NCI-H2171 treated with DMSO at 0.1 percent for 48 hours (cell line): ENCODE results near the gene TTC1.
"Not testable (repeated sequence)": the region's sequence is repeated elsewhere in the genome, so short reads cannot be mapped to it uniquely, and the experiment has no call there.

Source experiments
- DNase-seq: peaks from one replicate; lab custom pipeline; 2025; lab: John Stamatoyannopoulos, UW

TTC1 gene

DNA sequence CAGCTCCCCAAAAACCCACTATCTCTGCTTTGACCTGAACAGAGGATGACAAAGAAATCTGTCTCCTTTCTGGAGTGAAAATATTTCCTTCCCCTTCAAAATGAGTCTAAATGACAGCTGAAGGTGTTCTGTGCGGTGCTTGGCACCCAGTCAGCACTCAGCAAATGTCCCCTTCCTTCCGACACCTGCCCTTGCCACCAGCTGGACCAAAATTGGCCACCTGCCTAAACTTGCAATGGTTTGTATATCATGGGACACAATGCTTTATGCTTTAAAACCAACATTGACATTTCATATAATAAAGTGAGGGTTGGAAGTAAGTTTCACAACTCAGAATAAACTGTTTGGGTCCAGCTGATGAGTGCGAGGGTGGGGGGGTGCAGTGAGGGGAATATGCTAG, 7.5 kb upstream of the TTC1 start:
- DNase-seq = no peak

DNA sequence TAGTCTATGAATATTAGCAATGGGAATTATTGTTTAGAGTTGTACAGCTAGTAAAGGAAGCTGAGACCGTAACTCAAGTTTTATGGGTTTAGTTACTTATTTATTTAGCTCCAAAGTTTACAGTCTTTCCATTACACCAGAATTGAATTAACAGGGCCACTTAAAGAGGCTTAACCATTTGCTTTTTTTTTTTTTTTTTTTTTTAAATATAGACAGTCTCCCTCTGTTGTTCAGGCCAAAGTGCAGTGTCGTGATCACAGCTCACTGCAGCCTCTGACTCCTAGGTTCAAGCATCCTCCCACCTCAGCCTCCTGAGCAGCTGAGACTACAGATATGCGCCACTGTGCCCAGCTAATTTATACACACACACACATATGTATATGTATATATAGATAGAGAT, 1.4 kb upstream of the TTC1 start:
- no peak for DNase-seq

DNA sequence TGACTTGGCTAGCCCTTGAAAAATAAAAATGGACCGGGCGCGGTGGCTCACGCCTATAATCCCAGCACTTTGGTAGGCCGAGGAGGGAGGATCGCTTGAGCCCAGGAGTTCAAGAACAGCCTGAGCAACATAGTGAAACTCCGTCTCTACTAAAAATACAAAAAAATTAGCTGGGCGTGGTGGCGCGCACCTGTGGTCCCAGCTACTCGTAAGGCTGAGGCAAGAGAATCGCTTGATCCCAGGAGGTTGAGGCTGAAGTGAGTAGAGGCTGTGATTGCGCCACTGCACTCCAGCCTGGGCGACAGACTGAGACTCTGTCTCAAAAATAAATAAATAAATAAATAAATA, 436 bp upstream of the TTC1 start:
- DNase-seq = not testable (repeated sequence)

DNA sequence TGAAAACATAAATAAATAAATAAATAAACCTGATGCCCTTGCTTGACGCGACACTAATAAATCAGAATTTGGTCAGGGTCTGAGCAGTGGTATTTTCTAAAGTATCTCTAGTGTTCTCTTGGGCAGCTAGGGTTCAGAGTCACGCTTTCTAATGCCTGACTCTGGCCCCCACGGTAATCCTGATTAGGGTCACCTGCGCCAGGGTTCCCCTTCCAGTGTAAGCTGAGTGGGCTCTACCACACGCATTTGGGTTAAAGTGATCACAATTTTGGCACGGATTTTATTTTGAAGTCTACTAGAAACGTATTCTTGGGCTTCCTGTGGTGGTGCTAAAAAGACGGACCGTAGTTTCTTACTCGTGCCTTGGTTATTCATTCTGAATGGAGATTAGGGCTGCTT, 651 bp downstream of the TTC1 start:
- DNase-seq = no peak

DNA sequence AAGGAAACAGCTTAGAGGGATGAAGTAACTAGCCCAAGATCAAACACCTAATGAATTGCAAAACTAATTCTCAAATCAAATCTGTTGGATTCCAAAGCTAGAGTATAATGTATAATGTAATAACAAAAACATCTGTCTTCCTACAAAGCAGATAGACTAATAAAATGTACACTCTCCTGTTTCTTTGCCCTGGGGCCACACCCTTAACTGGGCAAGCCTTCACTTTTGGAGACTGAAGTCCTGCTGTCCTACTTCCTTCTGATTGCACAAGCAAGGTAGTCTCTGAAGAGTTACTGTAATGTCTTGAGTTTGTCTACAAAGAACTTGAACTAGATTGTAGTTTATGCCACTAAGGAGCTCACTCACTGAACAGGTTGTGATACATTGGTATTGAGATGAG, 2.5 kb downstream of the TTC1 start:
- DNase-seq = no peak

DNA sequence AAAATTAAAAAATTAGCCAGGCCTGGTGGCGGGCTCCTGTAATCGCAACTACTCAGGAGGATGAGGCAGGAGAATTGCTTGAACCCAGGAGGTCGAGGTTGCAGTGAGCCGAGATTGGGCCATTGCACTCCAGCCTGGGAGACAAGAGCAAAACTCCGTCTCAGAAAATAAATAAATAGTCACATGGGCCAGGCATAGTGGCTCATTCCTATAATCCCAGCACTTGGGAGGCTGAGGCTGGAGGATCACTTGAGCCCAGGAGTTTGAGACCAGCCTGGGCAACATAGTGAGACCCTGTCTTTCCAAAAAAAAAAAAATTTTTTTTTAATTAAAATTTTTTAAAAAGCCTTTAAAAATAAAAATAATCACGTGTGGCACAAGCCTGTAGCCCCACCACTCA, 5.3 kb downstream of the TTC1 start:
- DNase-seq = not testable (repeated sequence)

DNA sequence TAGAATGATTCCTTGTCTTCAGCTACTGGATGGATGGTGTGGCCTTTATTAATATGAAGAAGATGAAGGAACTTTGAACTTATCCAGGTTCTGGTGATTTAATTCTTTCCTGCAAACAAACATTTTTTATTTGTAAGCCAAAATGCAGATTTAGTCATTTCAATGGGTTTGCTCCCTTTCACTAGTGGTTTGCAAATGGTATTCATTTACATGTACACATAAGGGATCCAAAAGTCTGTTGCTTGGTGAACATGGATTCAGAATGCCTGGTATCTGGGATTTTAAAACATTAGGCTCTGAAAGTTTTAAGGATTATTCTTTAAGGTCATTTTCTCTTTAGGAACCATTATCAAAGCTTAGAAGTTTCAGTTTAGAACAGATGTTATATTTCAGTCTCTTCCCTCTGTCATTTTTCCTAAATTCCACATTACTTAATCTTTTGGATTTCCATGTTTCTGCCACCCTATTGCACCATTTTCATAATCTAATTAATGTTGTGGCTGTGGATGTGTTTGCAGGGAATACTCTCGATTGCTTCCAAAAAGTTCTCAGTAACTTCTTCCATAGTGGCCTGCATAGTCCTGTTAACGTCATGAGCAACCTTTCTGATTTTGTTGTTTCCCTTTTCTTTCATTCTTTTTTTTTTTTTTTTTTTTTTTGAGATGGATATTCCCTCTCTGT, 10.1 kb downstream of the TTC1 start:
- no peak for DNase-seq

DNA sequence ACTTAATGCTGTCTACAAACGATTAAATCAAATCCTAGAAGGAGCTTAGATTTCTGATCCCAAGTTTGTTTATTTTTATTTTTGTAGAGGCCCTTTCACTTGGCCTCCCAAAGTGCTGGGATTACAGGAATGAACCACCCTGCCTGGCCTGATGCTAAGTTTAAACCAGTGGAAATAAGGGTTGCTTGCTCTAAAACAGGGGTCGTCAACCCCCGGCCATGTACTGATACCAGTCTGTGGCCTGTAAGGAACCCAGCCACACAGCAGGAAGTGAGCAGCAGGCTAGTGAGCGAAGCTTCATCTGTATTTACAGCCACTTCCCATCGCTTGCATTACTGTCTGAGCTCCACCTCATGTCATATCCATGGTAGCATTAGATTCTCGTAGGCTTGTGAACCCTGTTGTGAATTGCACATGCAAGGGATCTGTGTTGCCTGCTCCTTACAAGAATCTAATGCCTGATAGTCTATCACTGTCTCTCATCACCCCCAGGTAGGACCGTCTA, 11.4 kb downstream of the TTC1 start:
- no peak for DNase-seq

DNA sequence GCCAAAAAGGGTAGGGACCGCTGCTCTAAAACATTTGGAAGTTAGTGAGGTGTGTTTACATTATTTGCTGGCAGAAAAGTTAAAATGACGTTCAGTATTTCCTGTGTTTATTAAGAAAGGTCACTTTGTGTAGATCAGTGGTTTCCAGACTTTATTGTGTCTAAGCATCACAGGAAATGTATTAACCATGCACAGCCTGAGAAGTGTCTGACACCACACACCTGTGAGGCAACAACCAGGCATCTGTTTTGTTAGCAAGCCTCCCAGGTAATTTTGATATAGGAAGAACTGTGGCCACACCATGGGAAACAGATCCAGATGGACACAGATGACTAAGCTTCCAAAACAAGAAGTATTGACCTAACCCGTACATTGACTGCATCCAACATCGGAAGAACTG, 12.0 kb downstream of the TTC1 start:
- no peak for DNase-seq

DNA sequence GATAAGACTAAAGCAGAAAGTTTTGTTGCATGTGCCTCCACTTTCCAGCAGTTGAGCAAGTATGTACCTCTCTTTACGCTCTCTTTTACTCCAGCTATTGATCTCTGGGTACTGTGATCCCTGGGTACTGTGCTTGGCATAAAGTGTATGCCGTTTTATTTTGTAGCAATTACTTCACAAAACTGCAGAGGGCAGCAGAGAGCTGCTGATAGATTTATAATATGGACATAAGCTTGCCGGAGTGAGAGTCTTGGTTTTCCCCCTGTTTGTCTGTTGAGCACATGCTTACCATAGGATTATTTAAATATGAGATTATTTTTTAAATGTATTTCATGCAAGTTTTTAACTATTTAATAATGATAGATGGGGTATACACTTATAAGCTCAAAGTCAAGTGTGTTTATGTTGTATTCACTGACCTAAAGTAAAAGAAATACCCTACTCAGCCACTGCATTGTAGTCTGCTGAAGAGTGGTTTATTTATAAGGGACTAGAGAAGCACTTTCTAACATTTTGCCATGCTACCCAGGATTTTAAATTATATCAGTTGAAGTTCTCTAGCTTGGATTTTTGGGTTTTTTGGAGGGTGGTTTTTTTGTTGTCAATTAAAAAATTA, 13.0 kb downstream of the TTC1 start:
- peak; percentile 63 for DNase-seq

DNA sequence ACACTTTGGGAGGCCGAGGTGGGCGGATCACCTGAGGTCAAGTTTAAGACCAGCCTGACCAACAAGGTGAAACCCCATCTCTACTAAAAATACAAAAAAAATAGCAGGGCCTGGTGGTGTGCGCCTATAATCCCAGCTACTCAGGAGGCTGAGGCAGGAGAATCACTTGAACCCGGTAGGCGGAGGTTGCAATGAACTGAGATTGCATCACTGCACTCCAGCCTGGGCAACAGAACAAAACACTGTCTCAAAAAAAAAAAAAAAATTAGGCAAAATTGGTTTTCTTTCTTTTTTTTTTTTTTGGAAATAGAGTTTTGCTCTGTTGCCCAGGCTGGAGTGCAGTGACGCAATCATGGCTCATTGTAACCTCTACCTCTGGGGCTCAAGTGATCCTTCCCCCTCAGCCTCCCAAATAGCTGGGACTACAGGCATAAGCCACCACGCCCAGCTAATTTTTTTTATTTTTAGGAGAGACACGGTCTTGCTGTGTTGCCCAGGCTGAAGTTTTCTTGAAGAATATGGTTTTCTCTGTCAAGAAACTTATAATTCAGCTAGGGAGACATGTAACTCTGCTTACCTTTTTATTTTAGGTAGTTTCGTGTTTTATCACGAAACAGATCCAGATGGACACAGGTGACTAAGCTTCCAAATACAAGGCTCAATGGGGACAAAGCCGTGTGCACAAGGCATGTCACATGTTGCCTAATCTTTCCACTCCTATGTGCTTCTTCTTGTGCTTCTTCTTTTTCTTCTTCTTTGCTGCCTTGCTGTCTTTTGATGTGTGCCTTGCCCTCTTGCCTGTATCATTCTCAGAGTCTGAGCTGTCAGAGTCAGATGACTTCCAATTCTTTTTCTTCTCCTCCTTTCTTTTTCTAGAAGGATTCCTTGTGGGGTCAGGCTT, 14.3 kb downstream of the TTC1 start:
- DNase-seq = no peak

DNA sequence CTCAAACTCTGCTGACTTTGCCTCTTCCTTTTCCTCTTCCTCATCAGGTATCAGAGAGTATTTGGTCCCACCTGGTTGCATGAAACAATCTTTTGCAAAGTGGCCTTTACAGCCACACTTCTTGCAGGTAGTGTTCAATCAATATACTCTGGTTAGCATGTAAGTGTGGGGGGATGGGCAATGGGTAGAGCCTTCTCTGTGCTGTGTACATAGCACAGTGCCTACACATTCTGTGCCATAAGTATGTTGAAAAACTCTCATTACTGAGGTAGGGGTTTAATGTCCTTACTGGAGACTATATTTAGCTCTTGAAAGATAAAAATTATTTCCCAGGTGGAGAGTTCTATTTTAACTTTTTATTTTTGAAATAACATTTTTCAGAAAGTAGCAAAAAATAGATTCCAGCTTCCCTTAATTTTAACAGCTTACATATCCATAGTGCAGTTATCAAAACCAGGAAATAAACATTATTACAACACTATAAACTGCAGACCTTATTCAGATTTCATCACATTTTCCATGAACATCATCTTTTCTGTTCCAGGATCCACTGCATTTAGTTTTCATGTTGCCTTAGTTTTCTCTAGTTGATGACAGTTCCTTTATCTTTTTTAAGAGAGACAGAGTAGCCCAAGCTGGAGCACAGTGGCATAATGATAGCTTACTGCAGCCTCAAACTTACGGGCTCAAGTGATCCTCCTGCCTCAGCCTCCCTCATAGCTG, 15.1 kb downstream of the TTC1 start:
- DNase-seq = no peak

DNA sequence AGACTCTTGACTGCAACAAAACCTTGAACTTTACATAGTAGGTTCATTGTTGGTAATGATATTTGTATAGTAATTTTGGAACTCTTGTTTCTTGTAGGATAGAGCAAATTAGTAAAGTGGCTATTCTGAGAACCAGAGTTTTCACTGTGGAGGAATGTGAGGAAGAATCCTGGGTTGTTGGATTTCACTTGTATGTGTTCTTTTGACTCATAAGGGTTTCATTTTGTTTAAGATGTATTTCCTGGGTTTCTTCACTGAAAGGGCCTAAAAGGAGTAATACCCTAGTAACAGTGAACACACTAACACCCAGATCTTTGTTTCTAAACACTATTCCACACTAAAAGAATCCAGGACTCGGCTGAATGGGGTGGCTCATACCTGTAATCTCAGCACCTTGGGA, 20.1 kb downstream of the TTC1 start:
- no peak for DNase-seq

DNA sequence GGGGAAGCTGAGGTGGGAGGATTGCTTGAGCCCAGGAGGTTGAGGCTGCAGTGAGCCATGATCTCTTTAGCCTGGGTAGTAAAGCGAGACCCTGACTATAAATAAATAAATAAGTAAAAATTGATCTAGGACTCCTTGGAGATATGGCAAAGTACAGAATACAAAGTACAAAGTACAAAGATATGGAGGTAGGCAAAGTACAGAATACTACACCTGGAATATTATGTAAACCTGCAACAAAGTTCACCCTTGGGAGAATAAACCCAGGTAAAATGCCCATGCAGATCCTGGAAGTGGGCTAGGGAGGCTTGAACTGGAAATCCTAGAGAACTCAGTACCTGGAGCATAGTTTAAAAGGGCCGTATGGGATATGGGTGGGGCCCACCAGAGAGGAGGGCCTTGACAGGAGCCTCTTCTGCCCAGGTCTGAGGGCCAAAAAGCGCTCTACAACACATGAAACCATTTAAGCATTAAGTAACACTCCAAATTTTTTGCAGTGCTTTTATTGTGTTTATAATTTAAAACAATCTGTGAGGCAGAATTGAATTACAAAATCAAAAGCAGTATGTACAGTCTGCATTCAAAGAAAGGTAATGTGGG, 20.7 kb downstream of the TTC1 start:
- no peak for DNase-seq

DNA sequence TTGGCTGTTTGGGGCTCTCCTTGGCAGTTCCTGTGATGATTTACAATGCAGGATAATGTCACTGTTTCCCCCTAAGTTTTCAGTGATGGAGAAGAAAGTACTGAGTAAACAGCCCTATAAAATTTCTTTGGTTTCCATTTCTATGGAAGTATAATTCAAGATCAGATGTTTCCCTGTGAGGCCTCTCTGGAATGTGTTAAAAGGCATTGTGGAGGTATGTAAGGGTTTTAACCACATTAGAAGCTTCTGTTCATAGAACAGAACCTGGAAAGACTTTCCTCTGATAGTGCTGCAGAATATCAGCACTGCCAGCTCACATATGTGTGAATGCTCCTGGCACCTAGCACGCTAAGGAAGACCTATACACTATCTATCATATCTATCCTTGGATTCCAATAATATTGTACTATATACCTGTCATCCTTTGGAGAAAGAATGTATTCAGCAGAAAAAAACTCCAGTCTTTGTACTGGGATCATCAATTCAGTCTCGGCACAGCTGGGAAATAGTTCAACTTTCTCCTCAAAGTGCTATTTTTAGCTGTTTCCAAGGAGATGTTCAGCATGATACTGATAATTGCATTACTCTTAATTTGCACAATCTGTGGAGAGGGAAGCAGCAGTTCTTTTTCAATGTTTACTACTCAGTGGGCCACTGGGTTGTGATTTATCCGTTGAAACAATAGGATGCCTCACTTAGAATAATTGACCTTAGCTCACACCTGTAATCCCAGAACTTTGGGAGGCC, 21.9 kb downstream of the TTC1 start:
- no peak for DNase-seq

DNA sequence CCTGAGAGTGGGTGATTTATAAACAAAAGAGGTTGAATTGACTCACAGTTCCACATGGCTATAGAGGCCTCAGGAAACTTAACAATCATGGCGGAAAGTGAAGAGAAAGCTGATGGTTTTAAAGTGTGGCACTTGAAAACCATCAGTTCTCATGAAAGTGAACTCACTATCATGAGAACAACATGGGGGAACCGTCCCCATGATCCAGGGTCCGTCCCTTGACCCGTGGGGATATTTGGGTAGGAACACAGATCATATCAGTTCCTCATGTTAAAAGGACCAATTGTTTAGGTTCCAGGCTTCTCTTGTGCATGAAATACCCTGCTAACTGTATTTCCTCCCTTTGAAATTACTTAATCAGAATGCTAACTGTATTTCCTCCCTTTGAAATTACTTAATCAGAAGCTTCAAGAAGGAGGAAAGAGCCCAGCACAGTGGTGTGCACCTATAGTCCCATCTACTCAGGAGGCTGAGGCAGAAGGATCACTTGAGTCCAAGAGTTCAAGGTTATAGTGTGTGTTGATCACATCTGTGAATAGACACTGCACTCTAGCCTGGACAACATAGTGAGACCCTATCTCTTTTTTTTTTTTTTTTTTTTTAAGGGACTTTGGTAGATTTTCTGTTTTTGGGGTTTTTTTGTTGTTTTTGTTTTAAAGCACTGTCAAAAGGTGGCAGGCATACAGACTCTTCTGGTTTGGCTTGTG, 24.8 kb downstream of the TTC1 start:
- no peak for DNase-seq

DNA sequence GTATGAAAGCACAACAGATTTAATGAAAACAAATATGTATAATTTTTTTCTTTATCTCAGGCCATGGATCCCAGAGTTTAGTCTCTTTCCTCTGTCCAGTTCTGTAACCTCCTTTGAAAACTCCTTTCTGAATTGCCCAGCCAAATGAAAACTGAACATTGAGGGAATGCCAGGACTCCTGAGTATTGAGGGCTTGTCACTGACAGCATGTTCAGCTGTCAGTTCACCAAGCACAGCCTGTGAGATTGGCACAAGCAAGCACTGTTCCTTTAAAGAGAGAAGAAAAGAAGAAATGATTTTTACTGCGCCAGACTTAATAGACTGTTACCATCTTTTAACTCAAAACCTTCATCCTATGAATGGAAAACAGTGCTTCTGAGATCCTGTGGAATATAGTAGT, 27.3 kb downstream of the TTC1 start:
- DNase-seq = no peak

DNA sequence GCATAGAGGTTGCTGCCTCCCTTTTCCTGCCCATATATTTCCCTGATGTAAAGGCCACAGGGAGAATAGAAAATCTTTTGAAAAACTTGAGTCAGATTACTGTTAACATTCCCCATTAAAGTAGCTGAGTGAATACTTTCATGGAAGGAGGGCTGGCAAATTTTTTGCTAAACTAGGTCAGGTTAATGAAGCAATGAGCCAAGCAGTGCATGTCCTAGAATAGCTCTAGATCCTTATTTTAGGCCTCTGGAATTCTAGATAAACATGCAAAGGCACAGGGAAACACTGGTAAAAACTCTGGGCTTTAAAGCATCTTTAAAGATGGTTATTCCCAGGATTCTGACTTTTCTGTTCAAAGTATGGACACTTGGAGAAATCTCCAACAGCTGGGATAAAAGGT, 27.9 kb downstream of the TTC1 start:
- DNase-seq = no peak

DNA sequence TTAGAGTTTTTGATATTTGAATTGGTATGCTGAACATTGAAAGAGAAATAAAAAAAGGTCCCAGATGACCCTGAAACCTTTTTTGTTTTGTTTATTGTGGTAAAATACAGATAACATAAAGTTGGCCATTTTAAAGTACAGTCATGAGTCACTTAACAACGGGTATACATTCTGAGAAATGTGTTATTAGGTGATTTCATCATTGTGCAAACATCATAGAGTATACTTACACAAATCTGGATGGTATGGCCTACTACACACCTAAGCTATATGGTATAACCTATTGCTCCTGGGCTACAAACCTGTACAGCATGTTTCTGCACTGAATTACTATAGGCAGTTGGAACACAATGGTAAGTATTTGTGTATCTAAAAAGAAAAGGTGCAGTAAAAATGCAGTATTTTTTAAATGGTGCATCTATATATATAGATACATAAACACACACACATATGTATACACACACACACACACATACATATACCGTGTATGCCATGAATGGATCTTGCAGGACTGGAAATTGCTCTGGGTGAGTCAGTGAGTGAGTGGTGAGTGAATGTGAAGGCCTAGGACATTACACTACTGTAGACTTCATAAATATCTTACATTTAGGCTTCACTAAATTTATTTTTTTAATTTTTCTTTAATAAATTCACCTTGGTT, 31.0 kb downstream of the TTC1 start:
- DNase-seq = no peak

DNA sequence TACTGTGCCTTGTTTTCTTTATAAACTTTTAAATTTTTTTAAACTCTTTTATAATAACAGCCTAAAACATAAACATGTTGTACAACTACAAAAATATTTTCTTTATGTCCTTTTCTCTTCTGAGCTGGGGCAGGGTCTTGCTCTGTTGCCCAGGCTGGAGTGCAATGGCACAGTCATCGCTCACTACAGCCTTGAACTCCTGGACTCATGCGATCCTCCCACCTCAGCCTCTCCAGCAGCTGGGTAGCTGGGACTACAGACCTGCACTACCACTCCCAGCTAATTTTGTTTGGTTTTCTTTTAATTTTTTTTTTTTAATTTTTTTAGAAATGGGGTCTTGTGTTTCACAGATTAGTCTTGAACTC, 31.5 kb downstream of the TTC1 start:
- DNase-seq = no peak
